CD14-positive monocyte (primary cell): ENCODE results near the gene LXN. TPM values are rescaled to one million over a fixed set of nuclear protein-coding genes. Genes with fewer than 3 reads are reported as not detected.

Experiments used
- DNase-seq, 3 donors: peaks; one replicate each; pipeline ENCODE4 v3.0.0-alpha.2; 2011 to 2022
- H2AFZ ChIP-seq: 2 replicates; pipeline ENCODE4 v1.6.0; 2012; ENCODE audit warnings: mild to moderate bottlenecking, low read depth, low read length, inconsistent platforms; ENCODE audit not compliant: insufficient read depth, poor library complexity, severe bottlenecking
- H3K27ac ChIP-seq, 2 donors: 1 replicate in 1 of 2; 2 replicates in 1 of 2; pipeline ENCODE4 v1.5.1; 2012 to 2013; ENCODE audit warnings: low read length in 2 of 2, control low read depth in 1 of 2, inconsistent platforms in 1 of 2, low read depth in 1 of 2, mild to moderate bottlenecking in 1 of 2
- H3K27me3 ChIP-seq, 2 donors: one replicate each; pipeline versions ENCODE4 v1.6.0 to v1.6.1; 2011 to 2013; ENCODE audit warnings: low read length in 2 of 2; ENCODE audit not compliant: control insufficient read depth in 2 of 2, insufficient read depth in 2 of 2
- H3K36me3 ChIP-seq, 2 donors: replicated peaks in 1 of 2; 1 replicate in 1 of 2; 2 replicates in 1 of 2; pipeline versions ENCODE4 v1.5.1 to v1.6.1; 2012 to 2013; ENCODE audit warnings: low read length in 2 of 2, control low read depth in 1 of 2, inconsistent platforms in 1 of 2, mild to moderate bottlenecking in 1 of 2; ENCODE audit not compliant: insufficient read depth in 2 of 2, control insufficient read depth in 1 of 2
- H3K4me1 ChIP-seq, 2 donors: 1 replicate in 1 of 2; 2 replicates in 1 of 2; pipeline versions ENCODE4 v1.5.1 to v1.6.1; 2012 to 2013; ENCODE audit warnings: low read length in 2 of 2, control low read depth in 1 of 2, inconsistent platforms in 1 of 2, mild to moderate bottlenecking in 1 of 2, moderate library complexity in 1 of 2; ENCODE audit not compliant: insufficient read depth in 2 of 2, control insufficient read depth in 1 of 2
- H3K4me2 ChIP-seq: replicated peaks from 2 replicates; pipeline ENCODE3; 2012; ENCODE audit warnings: low read length, moderate library complexity, mild to moderate bottlenecking; ENCODE audit not compliant: poor library complexity, severe bottlenecking; ENCODE audit errors: extremely low read depth
- H3K4me3 ChIP-seq, 3 experiments: fragments of 200-600 bp in 1 of 3; sonication (generic) in 1 of 3; replicated peaks in 1 of 3; 1 replicate in 2 of 3; 2 replicates in 1 of 3; pipeline ENCODE4 v1.5.1; 2011 to 2013; ENCODE audit warnings: low read length in 3 of 3, mild to moderate bottlenecking in 3 of 3, control low read depth in 2 of 3, low read depth in 2 of 3, inconsistent platforms in 1 of 3, moderate library complexity in 1 of 3
- H3K79me2 ChIP-seq: 2 replicates; pipeline ENCODE4 v1.6.0; 2012; ENCODE audit warnings: mild to moderate bottlenecking, control low read depth, inconsistent platforms, low read length, moderate library complexity; ENCODE audit not compliant: insufficient read depth
- H3K9ac ChIP-seq: 2 replicates; pipeline ENCODE4 v1.6.0; 2017; ENCODE audit warnings: low read length, mild to moderate bottlenecking; ENCODE audit not compliant: insufficient read depth, poor library complexity, severe bottlenecking
- H3K9me3 ChIP-seq, 2 donors: replicated peaks in 1 of 2; 1 replicate in 1 of 2; 2 replicates in 1 of 2; pipeline versions ENCODE4 v1.5.1 to v1.6.1; 2012 to 2013; ENCODE audit warnings: low read length in 2 of 2, control low read depth in 1 of 2; ENCODE audit not compliant: control insufficient read depth in 1 of 2, insufficient read depth in 1 of 2
- H4K20me1 ChIP-seq: 2 replicates; pipeline ENCODE4 v1.6.0; 2012; ENCODE audit warnings: mild to moderate bottlenecking, low read length, control low read depth, moderate library complexity; ENCODE audit not compliant: insufficient read depth
- H3K27ac Mint-ChIP-seq, 7 donors: one replicate each; pipeline ENCODE4 v1.8.0; 2020; ENCODE audit warnings: mild to moderate bottlenecking in 7 of 7, mixed read lengths in 7 of 7, moderate library complexity in 6 of 7, inconsistent platforms in 2 of 7
- H3K27me3 Mint-ChIP-seq, 3 donors: one replicate each; pipeline ENCODE4 v1.8.0; 2021 to 2022; ENCODE audit warnings: low read depth in 3 of 3, mild to moderate bottlenecking in 3 of 3, mixed read lengths in 3 of 3, moderate library complexity in 3 of 3, inconsistent platforms in 1 of 3
- H3K36me3 Mint-ChIP-seq, 2 donors: one replicate each; pipeline ENCODE4 v1.8.0; 2020; ENCODE audit warnings: mixed read lengths in 2 of 2, inconsistent platforms in 1 of 2, mild to moderate bottlenecking in 1 of 2
- H3K4me1 Mint-ChIP-seq: one replicate; pipeline ENCODE4 v1.8.0; 2020; ENCODE audit warnings: mild to moderate bottlenecking, mixed read lengths
- H3K4me3 Mint-ChIP-seq, 2 donors: one replicate each; pipeline ENCODE4 v1.8.0; 2020; ENCODE audit warnings: mild to moderate bottlenecking in 2 of 2, mixed read lengths in 2 of 2, moderate library complexity in 1 of 2
- H3K9me3 Mint-ChIP-seq, 7 donors: one replicate each; pipeline ENCODE4 v1.8.0; 2020 to 2022; ENCODE audit warnings: mixed read lengths in 7 of 7, mild to moderate bottlenecking in 6 of 7, moderate library complexity in 6 of 7, inconsistent platforms in 2 of 7
- whole genome bisulfite sequencing: methylation state at CpG from one replicate; pipeline ENCODE4 v1.1.5; 2013; ENCODE audit warnings: missing lambda C conversion rate; ENCODE audit not compliant: insufficient coverage; 5-methylcytosine and 5-hydroxymethylcytosine counted together
- intact Hi-C, 2 donors: fragments of 100-400 bp; cut with micrococcal nuclease; formaldehyde crosslinking; loops; one replicate each; pipeline versions ENCODE4 v1.15.0 to v1.15.1; 2023
- polyA plus RNA-seq, 3 donors: library from polyadenylated mRNA; depleted of rRNA in 1 of 3; unstranded in 2 of 3; stranded (reverse) in 1 of 3; fragments of 300-500 nt in 2 of 3; fragments of >200 nt in 1 of 3; fragmentation: Illumina TruSeq in 2 of 3; gene quantifications; 1 replicate in 2 of 3; 2 replicates in 1 of 3; pipeline ENCODE4 v1.2.3, GENCODE V29; 2012 to 2021
- TF ChIP-seq, protein P1 (sequence below): fragments of 200-600 bp; IDR thresholded peaks from one replicate; pipeline ENCODE4 v1.8.0; 2022; ENCODE audit warnings: antibody characterized with exemption, mild to moderate bottlenecking

Gene LXN
- polyA plus RNA-seq, 3 donors = 2.6 to 10.0 (median 7.6) TPM

DNA sequence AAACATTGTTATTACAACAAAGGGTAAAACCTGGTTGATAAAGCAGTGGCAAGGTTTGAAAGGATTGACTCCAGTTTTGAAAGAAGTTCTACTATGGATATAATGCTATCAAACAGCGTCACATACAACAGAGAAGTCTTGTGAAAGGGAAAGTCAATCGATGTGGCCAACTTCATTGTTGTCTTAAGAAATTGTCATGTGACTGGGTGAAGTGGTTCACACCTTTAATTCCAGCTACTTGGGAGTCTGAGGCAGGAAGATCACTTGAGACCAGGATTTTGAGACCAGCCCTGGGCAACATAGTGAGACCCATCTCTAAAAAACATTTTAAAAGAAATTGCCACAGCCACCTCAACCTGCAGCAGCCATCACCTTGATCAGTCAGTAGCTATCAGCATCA lies 6.2 kb upstream of the LXN start:
- H3K27me3 Mint-ChIP-seq = no peaks in the 10 kb centered on the region
- H3K9me3 Mint-ChIP-seq = no peaks in the 10 kb centered on the region
- no peak overlapping the region for H3K27ac Mint-ChIP-seq
- H3K36me3 Mint-ChIP-seq = peaks cover 32 to 40% of the 10 kb centered on the region in 2 donors
- intact Hi-C loops = no loop called here
- H3K27me3 ChIP-seq = no peaks in the 10 kb centered on the region
- WGBS = no CpG with 5 or more reads among the region's 2 CpGs
- no peak overlapping the region for H3K4me2 ChIP-seq
- TF ChIP-seq, protein P1, sequence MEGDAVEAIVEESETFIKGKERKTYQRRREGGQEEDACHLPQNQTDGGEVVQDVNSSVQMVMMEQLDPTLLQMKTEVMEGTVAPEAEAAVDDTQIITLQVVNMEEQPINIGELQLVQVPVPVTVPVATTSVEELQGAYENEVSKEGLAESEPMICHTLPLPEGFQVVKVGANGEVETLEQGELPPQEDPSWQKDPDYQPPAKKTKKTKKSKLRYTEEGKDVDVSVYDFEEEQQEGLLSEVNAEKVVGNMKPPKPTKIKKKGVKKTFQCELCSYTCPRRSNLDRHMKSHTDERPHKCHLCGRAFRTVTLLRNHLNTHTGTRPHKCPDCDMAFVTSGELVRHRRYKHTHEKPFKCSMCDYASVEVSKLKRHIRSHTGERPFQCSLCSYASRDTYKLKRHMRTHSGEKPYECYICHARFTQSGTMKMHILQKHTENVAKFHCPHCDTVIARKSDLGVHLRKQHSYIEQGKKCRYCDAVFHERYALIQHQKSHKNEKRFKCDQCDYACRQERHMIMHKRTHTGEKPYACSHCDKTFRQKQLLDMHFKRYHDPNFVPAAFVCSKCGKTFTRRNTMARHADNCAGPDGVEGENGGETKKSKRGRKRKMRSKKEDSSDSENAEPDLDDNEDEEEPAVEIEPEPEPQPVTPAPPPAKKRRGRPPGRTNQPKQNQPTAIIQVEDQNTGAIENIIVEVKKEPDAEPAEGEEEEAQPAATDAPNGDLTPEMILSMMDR = no peak
- H3K36me3 ChIP-seq = peaks cover 23 to 54% of the 10 kb centered on the region in 2 donors
- H3K4me3 ChIP-seq = no peak overlapping the region
- H2AFZ ChIP-seq = no peak overlapping the region
- no peak overlapping the region for H3K27ac ChIP-seq
- no peaks in the 10 kb centered on the region for H3K9me3 ChIP-seq
- H3K4me3 Mint-ChIP-seq = no peak overlapping the region
- H3K4me1 ChIP-seq = no peaks in the 10 kb centered on the region
- no peak for DNase-seq
- H3K9ac ChIP-seq = no peak overlapping the region
- H3K4me1 Mint-ChIP-seq = no peaks in the 10 kb centered on the region
- no peaks in the 10 kb centered on the region for H3K79me2 ChIP-seq
- H4K20me1 ChIP-seq = no peaks in the 10 kb centered on the region

DNA sequence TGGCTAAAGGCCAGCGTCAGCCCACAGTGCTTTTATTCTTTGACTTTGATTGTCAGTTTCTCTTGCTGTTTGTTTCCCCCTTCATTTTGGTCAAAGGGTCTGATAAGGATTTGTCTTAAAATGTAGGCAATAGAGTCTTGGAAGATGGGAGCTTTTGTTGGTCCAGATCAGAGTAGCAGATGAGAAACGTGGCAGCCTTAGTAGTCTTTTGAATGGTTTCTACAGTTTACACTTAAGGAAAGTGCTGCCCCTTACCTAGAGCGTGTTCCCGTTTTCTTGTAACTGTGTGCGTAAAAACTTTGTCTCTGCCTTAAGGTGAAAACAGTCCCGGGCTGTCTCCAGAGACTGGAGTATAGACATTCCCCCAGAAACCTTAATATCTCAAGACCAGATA lies 630 bp downstream of the LXN start:
- H3K79me2 ChIP-seq = peaks cover 4% of the 10 kb centered on the region
- no peaks in the 10 kb centered on the region for H3K27me3 Mint-ChIP-seq
- H3K4me2 ChIP-seq = peak overlapping the region; percentile 81
- peaks cover 19% of the 10 kb centered on the region for H3K4me1 Mint-ChIP-seq
- peaks cover 40 to 43% of the 10 kb centered on the region in 2 donors for H3K36me3 Mint-ChIP-seq
- intact Hi-C loops = no loop called here
- no peak for DNase-seq
- TF ChIP-seq, protein P1 = no peak
- peaks cover 13 to 16% of the 10 kb centered on the region in 2 donors for H3K4me1 ChIP-seq
- peak overlapping the region; percentile 92 to 97 for H3K4me3 Mint-ChIP-seq
- peak overlapping the region; percentile 67 for H3K9ac ChIP-seq
- no peaks in the 10 kb centered on the region for H3K9me3 ChIP-seq
- H3K27ac ChIP-seq = peak overlapping the region; percentile 35 to 83
- H3K27ac Mint-ChIP-seq = peak overlapping the region in 3 of 7 donors; percentile 21 to 89 (median 74)
- H3K9me3 Mint-ChIP-seq = no peaks in the 10 kb centered on the region
- peak overlapping the region; percentile 45 to 87 (median 56) for H3K4me3 ChIP-seq
- H2AFZ ChIP-seq = peak overlapping the region; percentile 89
- H4K20me1 ChIP-seq = no peaks in the 10 kb centered on the region
- 0% methylated on average over 4 of the region's 6 CpGs for WGBS
- H3K36me3 ChIP-seq = peaks cover 30 to 34% of the 10 kb centered on the region in 2 donors
- no peaks in the 10 kb centered on the region for H3K27me3 ChIP-seq
